H1 (cell line): ENCODE data around the gene DIPK1A. TPM values are rescaled to one million over a fixed set of nuclear protein-coding genes. Genes with fewer than 3 reads are reported as not detected.
A peak's percentile ranks its signal among the peaks of the same experiment; 100 is the strongest.

Experiments used
- CTCF ChIA-PET: fragments of 300-600 bp; sonication (Branson Sonifier 250); formaldehyde crosslinking; loops from one replicate; lab custom pipeline; 2021; ENCODE audit not compliant: partially characterized antibody; lab: Charles Lee
- POLR2A ChIA-PET: fragments of 300-600 bp; sonication (Branson Sonifier 250); formaldehyde crosslinking; loops from one replicate; lab custom pipeline; 2021; ENCODE audit warnings: inconsistent platforms; ENCODE audit not compliant: partially characterized antibody; lab: Charles Lee
- DNase-seq, 2 experiments: peaks; one replicate each; pipeline versions ENCODE4 v3.0.0 to v3.0.0-alpha.2; 2010 to 2022; ENCODE audit warnings: low spot score in 2 of 2, low read depth in 1 of 2, mixed read lengths in 1 of 2
- FAIRE-seq: peaks from 2 replicates; lab custom pipeline; 2011; peaks lifted over from hg19 to GRCh38; lab: Jason Lieb, UNC
- H2AFZ ChIP-seq: 2 replicates; pipeline ENCODE4 v1.8.1; 2012; ENCODE audit warnings: low read length, inconsistent platforms
- H2AK5ac ChIP-seq: 2 replicates; pipeline ENCODE4 v1.6.1; 2013; ENCODE audit warnings: low read depth, low read length
- H2BK120ac ChIP-seq: replicated peaks from 2 replicates; pipeline ENCODE3; 2013; ENCODE audit warnings: low read depth, low read length, inconsistent platforms
- H2BK12ac ChIP-seq: 2 replicates; pipeline ENCODE4 v1.6.1; 2013; ENCODE audit warnings: low read depth, low read length
- H2BK15ac ChIP-seq: 2 replicates; pipeline ENCODE4 v1.6.1; 2013; ENCODE audit warnings: low read length
- H2BK20ac ChIP-seq: 2 replicates; pipeline ENCODE4 v1.6.1; 2013; ENCODE audit warnings: low read length
- H2BK5ac ChIP-seq: 2 replicates; pipeline ENCODE4 v1.6.1; 2013; ENCODE audit warnings: low read depth, low read length
- H3K14ac ChIP-seq: 2 replicates; pipeline ENCODE4 v1.6.1; 2013; ENCODE audit warnings: inconsistent platforms; ENCODE audit not compliant: insufficient read length
- H3K18ac ChIP-seq: 2 replicates; pipeline ENCODE4 v1.6.1; 2013; ENCODE audit warnings: low read length; ENCODE audit errors: extremely low read depth
- H3K23ac ChIP-seq: 2 replicates; pipeline ENCODE4 v1.6.1; 2013; ENCODE audit warnings: inconsistent platforms; ENCODE audit not compliant: insufficient read length
- H3K23me2 ChIP-seq: 2 replicates; pipeline ENCODE4 v1.6.1; 2013; ENCODE audit warnings: low read depth, low read length
- H3K27ac ChIP-seq: 2 replicates; pipeline ENCODE4 v1.6.1; 2011; ENCODE audit warnings: low read depth, low read length, inconsistent platforms
- H3K27me3 ChIP-seq, 4 experiments: replicated peaks in 1 of 4; 1 replicate in 1 of 4; 2 replicates in 3 of 4; pipeline versions ENCODE4 v1.6.1 to v1.8.1; 2011 to 2013; ENCODE audit warnings: low read length in 3 of 4, mild to moderate bottlenecking in 3 of 4, inconsistent platforms in 2 of 4, mixed read lengths in 2 of 4, moderate library complexity in 1 of 4; ENCODE audit not compliant: control insufficient read depth in 3 of 4, insufficient read depth in 3 of 4; ENCODE audit errors: extremely low read depth in 1 of 4
- H3K36me3 ChIP-seq, 4 experiments: 2 replicates each; pipeline versions ENCODE4 v1.6.1 to v1.8.1; 2011 to 2013; ENCODE audit warnings: mild to moderate bottlenecking in 4 of 4, low read length in 3 of 4, moderate library complexity in 2 of 4, control low read depth in 1 of 4, inconsistent platforms in 1 of 4; ENCODE audit not compliant: insufficient read depth in 4 of 4, control insufficient read depth in 2 of 4
- H3K4ac ChIP-seq: replicated peaks from 2 replicates; pipeline ENCODE3; 2013; ENCODE audit warnings: low read length, low read depth, mixed read lengths, inconsistent platforms; ENCODE audit not compliant: insufficient read length
- H3K4me1 ChIP-seq, 4 experiments: replicated peaks in 1 of 4; 1 replicate in 1 of 4; 2 replicates in 3 of 4; pipeline versions ENCODE4 v1.6.1 to v1.8.1; 2011 to 2013; ENCODE audit warnings: low read length in 3 of 4, inconsistent platforms in 2 of 4, mixed read lengths in 1 of 4; ENCODE audit not compliant: insufficient read depth in 4 of 4, control insufficient read depth in 3 of 4
- H3K4me2 ChIP-seq, 2 experiments: 2 replicates each; pipeline versions ENCODE4 v1.6.1 to v1.8.1; 2011 to 2013; ENCODE audit warnings: low read depth in 2 of 2, low read length in 2 of 2, control low read depth in 1 of 2, inconsistent platforms in 1 of 2, mild to moderate bottlenecking in 1 of 2; ENCODE audit not compliant: insufficient read depth in 1 of 2
- H3K4me3 ChIP-seq, 4 experiments: fragments of 200-600, 300-600 bp in 1 of 4; sonication (generic), shearing (Covaris generic), sonication (Bioruptor Twin) in 1 of 4; 2 replicates each; pipeline versions ENCODE4 v1.5.1 to v1.8.1; 2011 to 2016; ENCODE audit warnings: low read length in 4 of 4, low read depth in 3 of 4, control low read depth in 2 of 4, inconsistent platforms in 2 of 4, mild to moderate bottlenecking in 2 of 4, mixed read lengths in 1 of 4, moderate library complexity in 1 of 4; ENCODE audit not compliant: insufficient read depth in 2 of 4; ENCODE audit errors: extremely low read depth in 1 of 4
- H3K56ac ChIP-seq: replicated peaks from 2 replicates; pipeline ENCODE3; 2013; ENCODE audit warnings: low read depth, mild to moderate bottlenecking, mixed read lengths, low read length, inconsistent platforms; ENCODE audit not compliant: insufficient read length
- H3K79me1 ChIP-seq: 2 replicates; pipeline ENCODE4 v1.6.1; 2013; ENCODE audit warnings: low read depth, low read length, control low read depth
- H3K79me2 ChIP-seq, 2 experiments: 2 replicates each; pipeline versions ENCODE4 v1.6.1 to v1.8.1; 2012 to 2013; ENCODE audit warnings: low read length in 2 of 2, mild to moderate bottlenecking in 2 of 2, inconsistent platforms in 1 of 2; ENCODE audit not compliant: insufficient read depth in 2 of 2, control insufficient read depth in 1 of 2
- H3K9ac ChIP-seq, 4 experiments: replicated peaks in 1 of 4; 1 replicate in 1 of 4; 2 replicates in 3 of 4; pipeline versions ENCODE4 v1.6.1 to v1.8.1; 2011 to 2013; ENCODE audit warnings: low read depth in 3 of 4, low read length in 3 of 4, control low read depth in 2 of 4, mild to moderate bottlenecking in 2 of 4, moderate library complexity in 2 of 4, inconsistent platforms in 1 of 4; ENCODE audit errors: extremely low read depth in 1 of 4
- H3K9me3 ChIP-seq, 2 experiments: 2 replicates each; pipeline versions ENCODE4 v1.6.1 to v1.8.1; 2012 to 2013; ENCODE audit warnings: mild to moderate bottlenecking in 2 of 2, moderate library complexity in 2 of 2, control low read depth in 1 of 2, inconsistent platforms in 1 of 2, low read depth in 1 of 2, low read length in 1 of 2, mixed read lengths in 1 of 2; ENCODE audit not compliant: insufficient read depth in 2 of 2
- H4K20me1 ChIP-seq, 2 experiments: replicated peaks in 1 of 2; 2 replicates each; pipeline versions ENCODE3 to v1.8.1; 2011 to 2013; ENCODE audit warnings: inconsistent platforms in 2 of 2, low read length in 2 of 2, mild to moderate bottlenecking in 1 of 2; ENCODE audit not compliant: insufficient read depth in 2 of 2, control insufficient read depth in 1 of 2
- H4K5ac ChIP-seq: 2 replicates; pipeline ENCODE4 v1.6.1; 2013; ENCODE audit warnings: low read length, low read depth, mixed read lengths, inconsistent platforms; ENCODE audit not compliant: insufficient read length
- H4K8ac ChIP-seq: 2 replicates; pipeline ENCODE4 v1.8.0; 2013; ENCODE audit warnings: mild to moderate bottlenecking, moderate library complexity, low read length, inconsistent platforms; ENCODE audit not compliant: insufficient read depth; ENCODE audit errors: extremely low read depth
- H4K91ac ChIP-seq: replicated peaks from 2 replicates; pipeline ENCODE3; 2013; ENCODE audit warnings: low read length, mixed read lengths, inconsistent platforms; ENCODE audit not compliant: insufficient read length
- PHF8 ChIP-seq: fragments of 200-600 bp; sonication (generic); conservative IDR thresholded peaks from 2 replicates; pipeline ENCODE4 v1.7.1; 2012; ENCODE audit warnings: low read depth, mild to moderate bottlenecking, inconsistent platforms, low read length, moderate library complexity
- RAD21 ChIP-seq, 2 experiments: IDR thresholded peaks in 1 of 2; conservative IDR thresholded peaks in 1 of 2; 2 replicates each; pipeline ENCODE4 v1.6.1; 2011; ENCODE audit warnings: low read depth in 2 of 2, low read length in 2 of 2, improper control_type of control experiment in 1 of 2, inconsistent platforms in 1 of 2, mild to moderate bottlenecking in 1 of 2, moderate library complexity in 1 of 2
- SP2 ChIP-seq: IDR thresholded peaks from 2 replicates; pipeline ENCODE4 v1.6.1; 2012; ENCODE audit warnings: mild to moderate bottlenecking, low read length, inconsistent platforms
- WGBS, 2 experiments: shearing (Covaris generic) in 1 of 2; methylation state at CpG; one replicate each; pipeline versions ENCODE4 v1.1.6 to v1.1.7; 2013 to 2015; ENCODE audit warnings: low lambda C conversion rate in 2 of 2, mixed read lengths in 2 of 2, inconsistent platforms in 1 of 2, low coverage in 1 of 2, missing lambda C conversion rate in 1 of 2; ENCODE audit not compliant: insufficient replicate concordance in 2 of 2, insufficient coverage in 1 of 2, insufficient read length in 1 of 2; ENCODE audit errors: extremely low coverage in 1 of 2, missing lambda C conversion rate in 1 of 2; 5-methylcytosine and 5-hydroxymethylcytosine counted together
- polyA plus RNA-seq, 7 experiments: library from polyadenylated mRNA; depleted of rRNA in 3 of 7; stranded (reverse) in 5 of 7; unstranded in 2 of 7; fragments of >200 nt in 5 of 7; fragments of 200-250 nt in 2 of 7; gene quantifications; 1 replicate in 5 of 7; 2 replicates in 1 of 7; 4 replicates in 1 of 7; pipeline versions ENCODE4 v1.2.1 to v1.2.3, GENCODE V29; 2011 to 2013; ENCODE audit warnings: missing spikeins in 2 of 7, mixed read lengths in 2 of 7
- total RNA-seq: library from RNA; stranded (reverse); fragmentation: NEBNext Ultra II Directional; extraction: Animal tissue kit (Norgen Biotek cat#: 25700); gene quantifications from 2 replicates; pipeline ENCODE4 v1.2.1, GENCODE V29; 2021
- TF ChIP-seq, protein P1 (sequence below), 3 experiments: IDR thresholded peaks; 1 replicate in 2 of 3; 2 replicates in 1 of 3; pipeline versions ENCODE4 v1.5.1 to v1.6.1; 2011; ENCODE audit warnings: low read length in 3 of 3, mild to moderate bottlenecking in 3 of 3, inconsistent platforms in 2 of 3, low read depth in 1 of 3, moderate library complexity in 1 of 3; ENCODE audit not compliant: insufficient read depth in 1 of 3; ENCODE audit errors: control extremely low read depth in 1 of 3

The DIPK1A gene
- total and polyA plus RNA-seq, 2 of the 8 experiments (the other 6 are each of a cell fraction or from before 2014, with no cell fraction given): 2.5 to 5.0 TPM

- H3K9me3 ChIP-seq: no peaks in the 10 kb centered on the region
- 62 to 100% methylated on average over 7 to 13 of the region's 13 CpGs for WGBS, 2 experiments
- H2BK20ac ChIP-seq: no peak overlapping the region
- no peak overlapping the region for H3K4me2 ChIP-seq
- H3K4me1 ChIP-seq: no peaks in the 10 kb centered on the region
- H3K27ac ChIP-seq: no peak overlapping the region
- H4K5ac ChIP-seq: no peak overlapping the region
- H2AFZ ChIP-seq: no peak overlapping the region
- H2BK120ac ChIP-seq: no peak overlapping the region
- no peak overlapping the region for H3K4me3 ChIP-seq
- peak; percentile 92 for FAIRE-seq
- H3K9ac ChIP-seq: no peak overlapping the region
- H3K23me2 ChIP-seq: no peaks in the 10 kb centered on the region
- no peak overlapping the region for H2BK5ac ChIP-seq
- H2AK5ac ChIP-seq: no peak overlapping the region
- no peak overlapping the region for H3K23ac ChIP-seq
- H3K14ac ChIP-seq: no peak overlapping the region
- H2BK15ac ChIP-seq: no peak overlapping the region
- TF ChIP-seq PHF8: no peak
- TF ChIP-seq, protein P1, sequence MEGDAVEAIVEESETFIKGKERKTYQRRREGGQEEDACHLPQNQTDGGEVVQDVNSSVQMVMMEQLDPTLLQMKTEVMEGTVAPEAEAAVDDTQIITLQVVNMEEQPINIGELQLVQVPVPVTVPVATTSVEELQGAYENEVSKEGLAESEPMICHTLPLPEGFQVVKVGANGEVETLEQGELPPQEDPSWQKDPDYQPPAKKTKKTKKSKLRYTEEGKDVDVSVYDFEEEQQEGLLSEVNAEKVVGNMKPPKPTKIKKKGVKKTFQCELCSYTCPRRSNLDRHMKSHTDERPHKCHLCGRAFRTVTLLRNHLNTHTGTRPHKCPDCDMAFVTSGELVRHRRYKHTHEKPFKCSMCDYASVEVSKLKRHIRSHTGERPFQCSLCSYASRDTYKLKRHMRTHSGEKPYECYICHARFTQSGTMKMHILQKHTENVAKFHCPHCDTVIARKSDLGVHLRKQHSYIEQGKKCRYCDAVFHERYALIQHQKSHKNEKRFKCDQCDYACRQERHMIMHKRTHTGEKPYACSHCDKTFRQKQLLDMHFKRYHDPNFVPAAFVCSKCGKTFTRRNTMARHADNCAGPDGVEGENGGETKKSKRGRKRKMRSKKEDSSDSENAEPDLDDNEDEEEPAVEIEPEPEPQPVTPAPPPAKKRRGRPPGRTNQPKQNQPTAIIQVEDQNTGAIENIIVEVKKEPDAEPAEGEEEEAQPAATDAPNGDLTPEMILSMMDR (IDR thresholded peaks at IDR 0.05; ENCODE audit: control extremely low read depth in 1 of 3, insufficient read depth in 1 of 3, low read depth in 1 of 3, low read length in 3 of 3): peak in 2 of 3 experiments; percentile 88 to 98; a peak in 3 of 4 replicates
- peak; percentile 95 to 96 for TF ChIP-seq RAD21 (IDR thresholded peaks at IDR 0.05 in 1 of 2, conservative IDR thresholded peaks at IDR 0.05 in 1 of 2; ENCODE audit: low read depth in 2 of 2, low read length in 2 of 2)
- no peak for TF ChIP-seq SP2
- TF ChIP-seq, all 59 proteins: peak for 2
- no peak overlapping the region for H3K4ac ChIP-seq
- no peak overlapping the region for H4K8ac ChIP-seq
- ChIA-PET POLR2A (interaction anchor here (0.8 to 1.6 kb wide), 3 partner anchors 11 to 135 kb away, joined by 3 to 6 read pairs (median 4); no protein-coding TSS in a partner anchor), CTCF (interaction anchor here (0.6 to 4.1 kb wide), 59 partner anchors 8 to 873 kb away, joined by 3 to 79 read pairs (median 5); partner anchors contain the start of genes DIPK1A and RPL5)
- no peak overlapping the region for H3K18ac ChIP-seq
- no peak overlapping the region for H2BK12ac ChIP-seq
- H3K56ac ChIP-seq: no peak overlapping the region
- no peaks in the 10 kb centered on the region for H3K79me2 ChIP-seq
- no peak overlapping the region for H4K91ac ChIP-seq
- H3K27me3 ChIP-seq: no peaks in the 10 kb centered on the region
- H3K36me3 ChIP-seq: no peaks in the 10 kb centered on the region
- H3K79me1 ChIP-seq: no peaks in the 10 kb centered on the region
- H4K20me1 ChIP-seq: no peaks in the 10 kb centered on the region
- DNase-seq: no peak
Measured at GRCh38 chr1:92858564-92859399, 102.5 kb downstream of the DIPK1A start.
